Measurements from ENCODE around the gene CLASP1.

DNA sequence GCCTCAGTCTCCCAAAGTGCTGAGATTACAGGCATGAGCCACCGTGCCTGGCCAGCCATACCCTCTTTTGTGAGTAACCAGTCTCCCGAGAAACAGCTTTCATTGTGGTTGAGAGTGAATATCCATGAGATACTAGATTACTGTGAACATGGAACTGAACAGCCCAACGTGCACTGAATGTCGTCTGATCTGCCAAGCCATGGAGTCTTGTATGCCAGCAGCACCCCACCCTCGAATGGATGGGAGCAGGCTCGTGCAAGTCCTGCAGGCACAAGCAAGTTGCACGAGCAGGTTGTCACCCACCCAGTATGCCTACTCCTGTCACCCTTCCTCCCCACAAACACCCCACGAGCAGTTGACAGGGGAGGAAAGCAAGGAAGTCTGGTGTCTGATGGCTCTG, 327.8 kb downstream of the CLASP1 start:
- TF ChIP-seq, protein P1, sequence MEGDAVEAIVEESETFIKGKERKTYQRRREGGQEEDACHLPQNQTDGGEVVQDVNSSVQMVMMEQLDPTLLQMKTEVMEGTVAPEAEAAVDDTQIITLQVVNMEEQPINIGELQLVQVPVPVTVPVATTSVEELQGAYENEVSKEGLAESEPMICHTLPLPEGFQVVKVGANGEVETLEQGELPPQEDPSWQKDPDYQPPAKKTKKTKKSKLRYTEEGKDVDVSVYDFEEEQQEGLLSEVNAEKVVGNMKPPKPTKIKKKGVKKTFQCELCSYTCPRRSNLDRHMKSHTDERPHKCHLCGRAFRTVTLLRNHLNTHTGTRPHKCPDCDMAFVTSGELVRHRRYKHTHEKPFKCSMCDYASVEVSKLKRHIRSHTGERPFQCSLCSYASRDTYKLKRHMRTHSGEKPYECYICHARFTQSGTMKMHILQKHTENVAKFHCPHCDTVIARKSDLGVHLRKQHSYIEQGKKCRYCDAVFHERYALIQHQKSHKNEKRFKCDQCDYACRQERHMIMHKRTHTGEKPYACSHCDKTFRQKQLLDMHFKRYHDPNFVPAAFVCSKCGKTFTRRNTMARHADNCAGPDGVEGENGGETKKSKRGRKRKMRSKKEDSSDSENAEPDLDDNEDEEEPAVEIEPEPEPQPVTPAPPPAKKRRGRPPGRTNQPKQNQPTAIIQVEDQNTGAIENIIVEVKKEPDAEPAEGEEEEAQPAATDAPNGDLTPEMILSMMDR (conservative IDR thresholded peaks at IDR 0.05; ENCODE audit: low read depth in 2 of 2): no peak
- TF ChIP-seq, protein P2, sequence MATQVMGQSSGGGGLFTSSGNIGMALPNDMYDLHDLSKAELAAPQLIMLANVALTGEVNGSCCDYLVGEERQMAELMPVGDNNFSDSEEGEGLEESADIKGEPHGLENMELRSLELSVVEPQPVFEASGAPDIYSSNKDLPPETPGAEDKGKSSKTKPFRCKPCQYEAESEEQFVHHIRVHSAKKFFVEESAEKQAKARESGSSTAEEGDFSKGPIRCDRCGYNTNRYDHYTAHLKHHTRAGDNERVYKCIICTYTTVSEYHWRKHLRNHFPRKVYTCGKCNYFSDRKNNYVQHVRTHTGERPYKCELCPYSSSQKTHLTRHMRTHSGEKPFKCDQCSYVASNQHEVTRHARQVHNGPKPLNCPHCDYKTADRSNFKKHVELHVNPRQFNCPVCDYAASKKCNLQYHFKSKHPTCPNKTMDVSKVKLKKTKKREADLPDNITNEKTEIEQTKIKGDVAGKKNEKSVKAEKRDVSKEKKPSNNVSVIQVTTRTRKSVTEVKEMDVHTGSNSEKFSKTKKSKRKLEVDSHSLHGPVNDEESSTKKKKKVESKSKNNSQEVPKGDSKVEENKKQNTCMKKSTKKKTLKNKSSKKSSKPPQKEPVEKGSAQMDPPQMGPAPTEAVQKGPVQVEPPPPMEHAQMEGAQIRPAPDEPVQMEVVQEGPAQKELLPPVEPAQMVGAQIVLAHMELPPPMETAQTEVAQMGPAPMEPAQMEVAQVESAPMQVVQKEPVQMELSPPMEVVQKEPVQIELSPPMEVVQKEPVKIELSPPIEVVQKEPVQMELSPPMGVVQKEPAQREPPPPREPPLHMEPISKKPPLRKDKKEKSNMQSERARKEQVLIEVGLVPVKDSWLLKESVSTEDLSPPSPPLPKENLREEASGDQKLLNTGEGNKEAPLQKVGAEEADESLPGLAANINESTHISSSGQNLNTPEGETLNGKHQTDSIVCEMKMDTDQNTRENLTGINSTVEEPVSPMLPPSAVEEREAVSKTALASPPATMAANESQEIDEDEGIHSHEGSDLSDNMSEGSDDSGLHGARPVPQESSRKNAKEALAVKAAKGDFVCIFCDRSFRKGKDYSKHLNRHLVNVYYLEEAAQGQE (IDR thresholded peaks at IDR 0.05; ENCODE audit: unreplicated experiment): no peak
- TF ChIP-seq POLR2AphosphoS5 (IDR thresholded peaks at IDR 0.05; ENCODE audit: low read depth): no peak
